Measurements from ENCODE around the gene COL23A1.

GRCh38 chr5:178349075-178349511 is 241.1 kb downstream of the COL23A1 start:
- TF ChIP-seq CTCF (IDR thresholded peaks at IDR 0.05) (no peak), REST (IDR thresholded peaks at IDR 0.05) (no peak), CBX8 (IDR thresholded peaks at IDR 0.05) (no peak), CEBPB (IDR thresholded peaks at IDR 0.05) (no peak)

Measured in A549 (cell line).